Measurements from ENCODE around the gene MGAT3. TPM values are rescaled to one million over a fixed set of nuclear protein-coding genes. Genes with fewer than 3 reads are reported as not detected.

MGAT3 gene
- total and polyA plus RNA-seq, 2 donors (not counting 3 experiments of a cell fraction or from before 2014, with no cell fraction given), result not detected

DNA sequence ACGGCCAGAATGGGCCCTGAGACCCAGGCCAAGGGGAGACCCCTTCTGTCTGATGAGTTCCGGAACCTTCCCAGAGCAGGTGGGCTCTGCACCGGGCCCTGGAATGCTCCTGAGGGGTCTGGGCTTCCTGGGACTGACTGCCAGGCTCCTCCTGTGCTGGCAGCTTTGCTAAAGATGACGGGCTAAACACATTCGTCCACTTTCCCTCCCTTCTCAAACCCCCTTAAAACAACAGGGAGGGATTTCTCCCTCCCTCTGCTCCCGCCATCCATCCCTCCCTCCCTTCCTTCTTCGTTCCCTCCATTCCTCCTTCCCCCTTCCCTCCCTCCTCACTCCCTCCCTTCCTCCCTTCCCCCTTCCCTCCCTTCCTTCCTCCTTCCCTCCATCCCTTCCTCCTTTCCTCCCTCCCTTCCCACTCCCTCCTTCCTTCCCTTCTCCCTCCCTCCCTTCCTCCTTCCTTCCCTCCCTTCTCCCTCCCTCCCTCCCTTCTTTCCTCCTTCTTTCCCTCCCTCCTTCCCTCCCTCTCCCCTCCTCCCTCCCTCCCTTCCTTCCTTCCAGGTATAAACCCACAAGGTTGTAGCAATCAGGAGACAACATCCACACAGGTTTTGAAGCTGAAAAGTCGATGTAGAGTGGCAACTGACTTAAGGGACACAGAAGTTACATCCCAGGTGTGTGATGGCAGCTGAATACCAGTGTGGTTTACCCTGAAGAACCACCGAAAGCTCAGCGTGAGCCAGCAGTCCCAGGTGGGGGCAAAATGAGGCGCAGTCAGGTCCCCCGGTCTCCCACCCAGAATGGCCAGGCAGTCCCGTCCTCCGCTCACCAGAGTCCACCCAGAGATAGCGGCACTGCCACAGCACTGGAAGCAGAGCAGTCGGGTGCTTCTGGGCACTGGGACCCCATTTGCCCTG, 18.8 kb upstream of the MGAT3 start:
- Histone ChIP-seq H3K9me1 (replicated peaks; ENCODE audit: control insufficient read depth, extremely low read depth, insufficient read depth, low read length) (no peaks in the 10 kb centered on the region), H3K4me1 (ENCODE audit: control insufficient read depth, extremely low read depth, insufficient read depth, low read length) (peaks cover 4% of the 10 kb centered on the region), H3K4me2 (ENCODE audit: insufficient read depth, low read length) (no peak overlapping the region), H2AFZ (ENCODE audit: low read depth, low read length) (peak overlapping the region; percentile 69), H3K4me3 (replicated peaks in 1 of 3; ENCODE audit: insufficient read depth in 1 of 3, low read depth in 1 of 3, low read length in 3 of 3) (no peak overlapping the region), H3K9ac (replicated peaks; ENCODE audit: extremely low read depth, insufficient read depth, low read length) (no peak overlapping the region), H3K27ac (ENCODE audit: insufficient read depth, low read depth, low read length) (no peak overlapping the region), H3K36me3 (ENCODE audit: control insufficient read depth in 2 of 2, extremely low read depth in 1 of 2, insufficient read depth in 2 of 2, low read length in 2 of 2) (no peaks in the 10 kb centered on the region), H3K9me3 (replicated peaks; ENCODE audit: control insufficient read depth, insufficient read depth, low read length) (no peaks in the 10 kb centered on the region), H3K27me3 (ENCODE audit: control insufficient read depth in 2 of 2, insufficient read depth in 2 of 2, low read length in 2 of 2) (peaks cover 0 to 2% of the 10 kb centered on the region in 2 experiments), H3K79me2 (ENCODE audit: control insufficient read depth, insufficient read depth, low read length) (no peaks in the 10 kb centered on the region), H4K20me1 (replicated peaks; ENCODE audit: control insufficient read depth, extremely low read depth, insufficient read depth, low read length) (no peaks in the 10 kb centered on the region)
- TF ChIP-seq MAX (IDR thresholded peaks at IDR 0.05; ENCODE audit: insufficient read depth, insufficient read length) (no peak), EZH2 (IDR thresholded peaks at IDR 0.05; ENCODE audit: borderline replicate concordance, low read depth, low read length, severe bottlenecking) (no peak), MYC (IDR thresholded peaks at IDR 0.05; ENCODE audit: low read depth, low read length) (no peak), GATA2 (IDR thresholded peaks at IDR 0.05; ENCODE audit: insufficient read depth, insufficient read length, low read depth, low read length) (no peak), POLR2A (IDR thresholded peaks at IDR 0.05; ENCODE audit: low read depth, low read length) (no peak), FOS (IDR thresholded peaks at IDR 0.05; ENCODE audit: borderline replicate concordance, insufficient read depth, low read length) (no peak), JUN (IDR thresholded peaks at IDR 0.05; ENCODE audit: borderline replicate concordance, insufficient read depth, insufficient read length, low read depth) (no peak), POLR2AphosphoS5 (IDR thresholded peaks at IDR 0.05; ENCODE audit: insufficient read depth, low read depth, low read length) (no peak)
- TF ChIP-seq, protein P1, sequence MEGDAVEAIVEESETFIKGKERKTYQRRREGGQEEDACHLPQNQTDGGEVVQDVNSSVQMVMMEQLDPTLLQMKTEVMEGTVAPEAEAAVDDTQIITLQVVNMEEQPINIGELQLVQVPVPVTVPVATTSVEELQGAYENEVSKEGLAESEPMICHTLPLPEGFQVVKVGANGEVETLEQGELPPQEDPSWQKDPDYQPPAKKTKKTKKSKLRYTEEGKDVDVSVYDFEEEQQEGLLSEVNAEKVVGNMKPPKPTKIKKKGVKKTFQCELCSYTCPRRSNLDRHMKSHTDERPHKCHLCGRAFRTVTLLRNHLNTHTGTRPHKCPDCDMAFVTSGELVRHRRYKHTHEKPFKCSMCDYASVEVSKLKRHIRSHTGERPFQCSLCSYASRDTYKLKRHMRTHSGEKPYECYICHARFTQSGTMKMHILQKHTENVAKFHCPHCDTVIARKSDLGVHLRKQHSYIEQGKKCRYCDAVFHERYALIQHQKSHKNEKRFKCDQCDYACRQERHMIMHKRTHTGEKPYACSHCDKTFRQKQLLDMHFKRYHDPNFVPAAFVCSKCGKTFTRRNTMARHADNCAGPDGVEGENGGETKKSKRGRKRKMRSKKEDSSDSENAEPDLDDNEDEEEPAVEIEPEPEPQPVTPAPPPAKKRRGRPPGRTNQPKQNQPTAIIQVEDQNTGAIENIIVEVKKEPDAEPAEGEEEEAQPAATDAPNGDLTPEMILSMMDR (IDR thresholded peaks at IDR 0.05; ENCODE audit: extremely low read depth in 1 of 2, insufficient read depth in 1 of 2, low read depth in 1 of 2, low read length in 2 of 2), result no peak
- POLR2A ChIA-PET, result interaction anchor here (0.8 to 1.0 kb wide), 2 partner anchors 24 to 38 kb away, joined by 3 to 9 read pairs; no protein-coding TSS in a partner anchor
- CTCF ChIA-PET, result interaction anchor here (0.6 to 3.1 kb wide), 16 partner anchors 9 to 98 kb away, joined by 3 to 10 read pairs (median 4); partner anchors contain the start of genes ATF4 and TAB1
- BruUV-seq (replicated peaks), result no TSS peak
- no peak for FAIRE-seq
- no peak for DNase-seq (ENCODE audit: low read depth, low spot score)
- dilution Hi-C loops (cut with MboI; ENCODE audit: extremely low pct_ligation_motif_present, low sequenced_read_pairs) (no loop called here), intact Hi-C loops (cut with micrococcal nuclease) (loop anchor here (5.0 kb wide), 1 partner anchor 64 kb away; the partner anchor contains the start of gene MIEF1)

Measured in endothelial cell of umbilical vein (primary cell).